Hindlimb muscle (tissue), 1 donor: Measurements from ENCODE around the gene KRR1. TPM values are rescaled to one million over a fixed set of nuclear protein-coding genes. Genes with fewer than 3 reads are reported as not detected.
"Not testable (repeated sequence)": the region's sequence is repeated elsewhere in the genome, so short reads cannot be mapped to it uniquely, and the experiment has no call there.

ENCODE experiments used
- DNase-seq: peaks from one replicate; pipeline ENCODE4 v3.0.0-alpha.2; 2013
- polyA plus RNA-seq: library from polyadenylated mRNA; unstranded; fragments of 120-200 nt; gene quantifications from one replicate; pipeline ENCODE4 v1.2.1, GENCODE V29; 2013; ENCODE audit not compliant: insufficient read length

KRR1 gene
- polyA plus RNA-seq, 1 donor = 50.1 TPM

DNA sequence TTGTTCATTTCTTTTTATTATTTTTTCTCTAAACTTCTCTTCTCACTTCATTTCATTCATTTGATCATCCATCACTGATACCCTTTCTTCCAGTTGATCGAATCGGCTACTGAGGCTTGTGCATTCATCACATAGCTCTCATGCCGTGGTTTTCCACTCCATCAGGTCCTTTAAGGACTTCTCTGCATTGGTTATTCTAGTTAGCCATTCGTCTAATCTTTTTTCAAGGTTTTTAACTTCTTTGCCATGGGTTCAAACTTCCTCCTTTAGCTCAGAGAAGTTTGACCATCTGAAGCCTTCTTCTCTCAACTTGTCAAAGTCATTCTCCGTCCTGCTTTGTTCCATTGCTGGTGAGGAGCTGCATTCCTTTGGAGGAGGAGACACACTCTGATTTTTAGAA is 10.7 kb upstream of the KRR1 start:
- DNase-seq = not testable (repeated sequence)

DNA sequence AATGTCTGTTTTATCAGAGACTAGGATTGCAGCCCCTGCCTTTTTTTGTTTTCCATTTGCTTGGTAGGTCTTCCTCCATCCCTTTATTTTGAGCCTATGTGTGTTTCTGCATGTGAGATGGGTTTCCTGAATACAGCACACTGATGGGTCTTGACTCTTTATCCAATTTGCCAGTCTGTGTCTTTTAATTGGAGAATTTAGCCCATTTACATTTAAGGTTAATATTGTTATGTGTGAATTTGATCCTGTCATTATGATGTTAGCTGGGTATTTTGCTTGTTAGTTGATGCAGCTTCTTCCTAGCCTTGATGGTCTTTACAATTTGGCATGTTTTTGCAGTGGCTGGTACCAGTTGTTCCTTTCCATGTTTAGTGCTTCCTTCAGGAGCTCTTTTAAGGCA is 9.8 kb upstream of the KRR1 start:
- not testable (repeated sequence) for DNase-seq

DNA sequence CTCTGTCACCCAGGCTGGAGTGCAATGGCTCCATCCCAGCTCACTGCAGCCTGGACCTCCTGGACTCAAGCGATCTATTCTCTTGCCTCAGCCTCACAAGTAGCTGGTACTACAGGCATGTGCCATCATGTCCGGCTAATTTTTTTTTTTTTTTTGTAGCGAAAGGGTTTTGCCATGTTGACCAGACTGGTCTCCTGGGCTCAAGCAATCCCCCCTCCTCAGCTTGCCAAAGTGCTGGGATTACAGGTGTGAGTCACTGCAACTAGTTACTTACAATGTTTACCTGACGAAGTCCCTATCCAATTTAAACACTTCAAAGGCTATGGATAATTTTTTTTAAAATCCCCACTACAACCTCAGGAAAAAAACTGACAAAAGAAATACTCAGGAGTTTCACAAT is 1.8 kb downstream of the KRR1 start:
- DNase-seq = no peak

DNA sequence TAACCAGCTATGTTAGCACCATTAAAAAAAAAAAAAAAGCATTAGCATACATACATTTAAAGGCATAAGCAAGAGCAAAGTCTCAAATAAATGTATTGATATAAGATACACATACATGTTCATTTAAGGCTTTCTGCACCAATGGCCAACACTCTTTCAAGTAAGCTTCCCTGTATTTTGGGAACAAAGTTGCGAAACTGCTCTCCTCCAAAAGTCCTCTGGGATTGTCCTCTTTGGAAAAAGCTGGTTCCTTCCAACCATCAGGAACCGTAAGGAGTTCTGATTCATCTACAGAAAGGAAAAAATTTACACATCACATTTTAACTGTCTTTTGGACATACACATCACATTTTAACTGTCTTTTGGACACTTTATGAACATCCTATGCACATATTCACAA is 3.2 kb downstream of the KRR1 start:
- DNase-seq = no peak

DNA sequence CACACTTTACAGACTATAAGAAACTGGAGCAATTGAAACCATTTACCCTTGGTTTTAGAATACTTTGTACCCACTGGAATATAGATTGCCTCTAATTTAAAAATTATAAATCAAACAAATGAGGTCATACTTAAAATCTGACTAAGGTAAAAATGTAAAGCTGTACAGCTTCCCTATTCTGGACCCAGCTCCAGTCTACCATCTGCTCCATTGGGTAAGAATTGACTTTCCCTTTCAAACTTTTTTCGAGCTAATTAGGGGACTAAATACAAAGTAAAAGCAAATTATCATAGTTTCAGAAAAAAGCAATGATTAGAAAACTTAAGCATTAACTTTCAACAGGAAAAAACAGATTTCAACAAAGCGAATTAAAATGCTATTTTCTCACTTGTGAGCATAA is 4.3 kb downstream of the KRR1 start:
- no peak for DNase-seq

DNA sequence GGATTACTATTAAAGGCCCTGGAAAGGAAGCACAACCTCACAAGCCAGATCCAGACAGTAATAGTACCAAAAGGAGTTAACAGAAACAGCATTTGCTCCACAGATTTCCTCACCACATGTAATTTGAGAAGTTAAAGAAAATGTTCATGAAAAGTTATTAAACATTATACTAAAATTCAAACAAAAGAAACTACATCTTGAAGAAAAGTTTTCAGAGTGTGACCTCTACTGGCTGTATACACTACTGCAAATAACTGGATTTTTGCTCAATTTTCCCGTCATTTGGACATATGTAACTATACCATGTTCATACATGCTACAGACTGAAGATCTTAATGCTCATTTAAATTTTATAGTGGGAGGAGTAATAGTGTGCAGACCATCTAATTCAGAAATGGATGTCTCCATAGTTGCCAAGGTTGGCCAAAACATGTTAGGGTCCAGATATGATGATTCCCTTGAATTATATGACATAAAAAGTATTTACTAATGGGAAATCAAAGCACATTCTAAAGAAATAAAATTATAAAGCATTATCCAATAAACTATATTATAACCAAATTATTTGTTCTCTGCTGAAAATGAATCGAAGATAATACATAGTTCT is 5.6 kb downstream of the KRR1 start:
- no peak for DNase-seq

DNA sequence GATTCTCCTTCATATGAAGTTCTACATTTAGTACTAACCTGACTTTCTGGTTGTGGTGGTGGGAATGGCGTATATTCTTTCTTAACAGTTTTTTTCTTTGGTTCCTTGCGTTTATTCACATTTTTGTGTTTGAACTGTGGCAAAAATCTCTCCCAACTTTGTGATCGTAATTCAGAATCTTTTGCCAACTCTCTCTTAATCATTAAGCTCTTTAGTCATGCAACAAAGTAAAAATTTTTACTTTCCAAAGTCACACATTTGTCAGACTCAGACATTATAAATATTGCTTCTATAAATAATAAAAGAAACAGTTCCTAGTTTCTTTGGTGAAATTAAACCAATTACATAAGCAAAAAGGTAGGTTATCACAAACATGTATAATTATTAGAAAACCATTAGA is 7.5 kb downstream of the KRR1 start:
- DNase-seq = no peak

DNA sequence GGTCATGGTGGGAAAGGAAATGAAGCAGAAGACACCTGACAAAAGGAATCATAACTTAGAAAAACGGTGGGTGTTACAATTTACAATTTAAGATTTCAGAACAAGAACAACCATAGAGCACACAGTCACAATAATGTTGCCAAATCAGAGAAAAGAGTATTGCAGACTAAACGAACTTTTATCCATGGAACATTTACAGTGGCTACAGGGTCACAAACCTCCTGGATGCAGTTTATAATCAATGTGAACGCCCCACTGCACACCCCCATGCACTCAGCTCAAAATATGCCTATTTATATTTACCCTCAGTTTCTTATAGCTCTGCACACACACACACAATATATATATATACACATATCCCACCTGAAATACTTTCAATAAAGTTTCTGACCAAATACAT is 8.0 kb downstream of the KRR1 start:
- no peak for DNase-seq

DNA sequence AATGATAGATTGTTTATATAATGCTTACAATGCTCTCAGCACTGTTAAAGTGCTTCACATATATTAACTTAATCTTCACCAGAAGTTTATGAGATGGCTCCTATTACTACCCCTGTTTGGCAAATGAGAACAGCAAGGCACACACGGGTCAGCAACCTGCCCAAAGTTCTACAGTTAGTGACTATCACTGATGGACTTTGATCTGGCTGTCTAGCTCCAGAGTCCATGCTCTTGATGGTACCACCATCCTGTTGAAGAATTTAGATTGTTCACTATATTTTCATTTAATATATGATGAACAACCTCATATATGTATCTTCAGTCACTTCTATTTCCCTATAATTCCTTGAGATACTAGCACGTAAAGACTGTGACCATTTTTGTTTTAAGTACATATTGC is 20.2 kb downstream of the KRR1 start:
- no peak for DNase-seq

DNA sequence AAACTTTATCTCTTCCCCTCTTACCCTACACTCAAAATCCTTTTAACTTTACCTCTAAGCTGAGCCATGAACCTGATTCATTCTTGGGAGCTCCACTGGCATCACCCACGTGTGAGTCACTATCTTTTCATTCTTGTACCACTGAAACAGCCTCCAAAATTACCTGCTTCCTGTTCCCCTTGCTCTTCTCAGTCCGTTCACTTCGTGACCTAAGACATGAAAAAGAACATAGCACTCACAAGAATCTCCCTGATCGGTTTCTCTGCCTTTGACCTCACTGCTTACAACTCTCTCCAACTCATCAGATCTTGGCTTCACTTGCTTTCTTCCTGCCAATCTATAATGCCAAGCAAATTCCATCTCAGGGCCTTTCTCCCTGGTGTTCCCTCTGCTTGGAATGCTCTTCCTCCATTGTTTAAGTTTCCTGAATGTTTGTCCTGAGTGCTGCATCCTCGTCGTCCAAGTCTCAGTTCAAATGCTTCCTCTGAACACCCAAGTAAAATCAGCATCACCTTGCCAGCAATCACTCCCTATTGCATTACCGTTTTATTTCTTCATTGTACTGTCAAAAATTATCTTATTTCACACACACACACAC is 21.7 kb downstream of the KRR1 start:
- DNase-seq = no peak

DNA sequence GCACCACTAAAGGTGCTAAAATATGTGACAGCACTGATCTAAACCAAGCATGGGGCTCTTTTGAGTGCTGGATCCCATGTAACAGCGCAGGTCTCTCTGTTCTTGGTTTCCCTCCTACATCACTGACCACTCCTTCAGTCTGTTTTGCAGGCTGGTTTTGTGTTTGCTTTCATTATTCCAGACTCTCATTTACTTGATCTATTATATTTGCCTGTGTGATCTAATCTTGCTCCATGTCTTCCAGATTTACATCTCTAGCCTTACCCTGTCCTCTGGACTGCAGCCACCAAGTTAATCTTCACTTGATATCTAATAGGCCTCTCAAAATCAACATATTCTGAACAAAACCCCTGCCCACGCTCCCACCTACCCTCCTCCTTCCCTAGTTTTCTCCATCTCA is 22.2 kb downstream of the KRR1 start:
- DNase-seq = no peak

DNA sequence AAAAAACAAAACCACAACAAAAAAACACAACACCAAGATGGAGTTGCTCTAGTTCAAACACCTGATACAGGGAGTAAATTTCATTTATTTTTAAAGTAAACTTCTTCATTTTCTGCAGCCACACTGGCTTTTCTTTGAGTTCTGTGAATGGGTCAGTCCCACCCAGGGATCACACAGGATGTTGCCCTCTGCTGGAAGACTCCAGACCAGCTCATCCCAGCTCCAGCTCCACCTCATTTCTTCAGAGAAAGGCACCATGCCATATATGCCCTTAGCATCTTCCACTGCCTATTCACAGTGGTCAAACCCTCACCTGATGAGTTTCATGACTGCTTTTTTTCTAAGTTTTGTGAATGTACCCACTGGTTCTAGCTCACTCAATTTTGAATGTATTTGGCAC is 22.9 kb downstream of the KRR1 start:
- no peak for DNase-seq

DNA sequence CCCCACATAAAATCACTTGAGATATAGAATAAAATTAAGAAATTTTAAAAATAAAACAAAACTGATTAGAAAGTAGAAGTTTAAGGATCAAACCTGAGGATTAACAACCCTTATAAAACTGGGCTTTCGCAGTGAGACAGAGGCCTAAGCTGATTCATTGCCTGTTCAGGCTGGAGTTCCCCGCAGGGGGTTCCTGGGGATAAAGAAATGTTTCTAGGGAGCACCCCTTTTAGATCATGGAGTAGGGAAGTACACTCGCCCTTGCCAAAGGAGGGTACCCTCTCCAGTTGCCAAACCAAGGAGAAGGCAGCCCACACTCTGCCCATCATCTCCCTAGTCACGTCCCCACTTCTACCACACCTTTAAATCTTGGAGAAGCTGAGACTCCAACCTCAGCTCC is 24.1 kb downstream of the KRR1 start:
- DNase-seq = no peak

DNA sequence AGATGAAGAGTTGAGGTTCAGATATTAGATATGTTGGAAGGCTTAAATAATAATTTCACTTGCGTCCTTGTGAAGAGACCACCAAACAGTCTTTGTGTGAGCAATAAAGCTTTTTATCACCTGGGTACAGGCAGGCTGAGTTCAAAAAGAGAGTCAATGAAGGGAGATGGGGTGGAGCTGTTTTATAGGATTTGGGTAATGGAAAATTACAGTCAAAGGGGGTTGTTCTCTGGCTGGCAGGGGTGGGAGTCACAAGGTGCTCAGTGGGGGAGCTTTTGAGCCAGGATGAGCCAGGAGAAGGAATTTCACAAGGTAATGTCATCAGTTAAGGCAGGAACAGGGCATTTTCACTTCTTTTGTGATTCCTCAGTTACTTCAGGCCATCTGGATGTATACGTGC is 27.0 kb downstream of the KRR1 start:
- not testable (repeated sequence) for DNase-seq

DNA sequence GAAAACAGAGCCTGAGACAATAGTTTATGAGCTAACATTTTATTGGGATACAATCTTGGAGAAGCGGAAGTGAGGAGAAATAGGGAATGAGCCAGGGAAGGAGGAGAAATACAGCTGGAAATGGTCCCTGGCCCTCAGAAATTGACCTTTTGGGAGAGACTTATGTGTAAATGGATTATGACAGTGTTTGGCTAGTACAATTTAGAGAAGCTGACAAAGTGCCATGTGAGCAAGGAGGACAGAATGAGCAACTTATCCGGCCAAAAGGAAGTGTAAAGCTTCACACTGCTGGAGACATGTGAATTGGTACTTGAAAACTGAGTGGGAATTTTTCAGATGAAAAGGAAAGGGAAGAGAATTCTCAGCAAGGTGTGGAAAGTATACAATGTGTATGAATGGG is 28.0 kb downstream of the KRR1 start:
- no peak for DNase-seq

DNA sequence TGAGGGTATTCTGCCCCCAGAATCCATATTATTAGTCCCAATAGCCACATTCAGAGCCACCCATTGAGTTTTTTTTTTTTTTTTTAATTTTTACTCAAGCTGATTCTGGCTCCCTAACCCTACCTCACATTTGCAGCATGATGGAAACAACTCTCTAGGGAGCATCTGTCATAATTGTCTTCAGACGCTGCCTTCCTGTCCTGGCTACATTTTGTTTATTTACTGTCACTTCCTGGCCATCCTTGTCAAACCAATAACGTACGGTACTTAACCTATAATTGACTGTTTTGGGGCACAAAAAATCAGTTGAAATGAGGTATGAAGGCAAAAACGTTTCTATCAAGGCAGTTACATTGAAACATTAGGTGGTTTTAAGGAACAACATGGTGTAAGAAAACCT is 28.8 kb downstream of the KRR1 start:
- no peak for DNase-seq

DNA sequence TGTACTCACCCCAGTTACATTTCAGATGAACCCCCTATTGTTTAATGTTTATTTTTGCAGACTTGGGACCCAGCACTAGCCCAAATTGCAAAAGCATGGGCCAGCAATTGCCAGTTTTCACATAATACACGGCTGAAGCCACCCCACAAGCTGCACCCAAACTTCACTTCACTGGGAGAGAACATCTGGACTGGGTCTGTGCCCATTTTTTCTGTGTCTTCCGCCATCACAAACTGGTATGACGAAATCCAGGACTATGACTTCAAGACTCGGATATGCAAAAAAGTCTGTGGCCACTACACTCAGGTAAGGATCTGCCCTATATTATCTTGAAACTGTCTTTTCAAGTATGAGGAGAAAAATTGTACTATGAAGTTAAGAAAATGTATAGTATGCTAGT is 29.6 kb downstream of the KRR1 start:
- no peak for DNase-seq

DNA sequence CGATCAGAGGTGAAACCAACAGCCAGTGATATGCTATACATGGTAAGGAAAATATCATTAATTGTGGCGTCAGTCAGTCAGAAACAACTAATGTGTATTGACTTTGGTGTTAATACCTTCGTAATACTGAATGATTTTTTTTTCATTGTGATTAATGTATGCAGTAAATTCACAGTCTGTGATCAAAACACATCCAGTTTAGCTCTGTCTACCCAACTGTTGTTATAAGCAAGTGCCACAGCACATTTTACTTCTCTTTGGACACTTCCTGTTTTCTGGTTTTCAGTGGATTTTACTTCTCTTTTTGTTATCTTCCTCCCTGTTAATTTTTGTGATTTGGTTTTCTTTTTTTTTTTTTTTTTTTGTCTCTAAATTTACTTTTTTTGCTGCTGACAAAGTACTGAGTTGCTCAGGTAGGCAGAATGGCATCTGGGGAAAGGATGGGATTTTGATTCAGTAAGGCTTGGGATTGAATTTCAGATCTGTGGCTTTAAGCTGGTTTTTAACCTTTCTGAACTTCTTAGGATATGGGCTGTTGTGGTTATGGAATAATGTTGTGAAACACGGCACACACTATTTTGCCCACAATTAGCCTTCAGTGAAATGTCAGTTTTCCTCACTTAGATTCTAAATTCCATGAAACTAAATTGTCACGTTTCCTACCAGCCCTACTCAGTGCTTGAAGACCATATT is 30.2 kb downstream of the KRR1 start:
- DNase-seq = no peak

DNA sequence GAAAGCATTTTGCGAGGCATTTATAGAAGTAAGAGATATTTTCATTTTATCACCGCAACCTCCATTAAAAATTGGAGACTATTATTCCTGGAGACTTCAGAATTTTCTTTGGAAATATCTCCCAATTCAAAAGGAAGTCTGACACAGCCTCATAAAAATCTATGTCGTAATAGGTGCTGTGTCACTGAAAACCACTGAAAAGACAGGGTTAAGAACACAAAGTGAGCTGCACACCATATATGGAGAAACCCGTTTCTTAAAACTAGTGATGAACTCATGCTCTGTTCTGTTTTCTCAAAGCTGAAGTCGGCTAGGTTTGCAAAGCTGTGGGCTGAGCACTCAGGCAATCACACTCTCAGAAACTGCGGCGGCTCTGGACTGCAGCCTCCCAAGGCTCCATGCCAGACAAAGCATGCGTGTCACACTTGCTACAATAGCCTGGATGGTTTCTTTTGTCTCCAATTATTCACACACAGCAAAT is 30.9 kb downstream of the KRR1 start, which contains the start of gene GLIPR1:
GLIPR1 (plus strand) TSS at position 287 of the 481 bp plus-strand sequence; CDS start at position 413, 126 bp downstream.
- peak; percentile 73 for DNase-seq

DNA sequence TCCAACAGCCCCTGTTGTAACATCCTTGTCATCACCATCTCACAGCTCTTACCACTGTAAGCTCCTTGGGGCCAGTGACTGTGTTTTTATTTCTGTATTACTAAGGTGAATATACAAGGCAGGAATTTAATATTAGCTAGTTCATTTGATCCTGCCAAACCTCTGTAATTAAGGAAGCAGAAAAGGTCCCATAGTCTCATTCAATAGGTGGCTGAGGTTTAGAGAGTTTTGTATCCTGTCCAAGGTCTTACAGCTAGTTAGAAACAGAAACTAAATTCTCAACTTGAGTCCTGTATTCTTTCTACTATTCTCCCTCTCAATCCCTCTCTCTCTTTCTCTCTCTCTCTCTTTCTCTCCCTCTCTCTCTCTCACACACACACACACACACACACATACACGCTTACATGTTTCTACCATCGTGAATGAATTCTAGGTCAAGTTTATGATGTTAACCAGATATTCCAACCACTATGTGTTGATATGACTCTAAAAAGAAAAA is 31.4 kb downstream of the KRR1 start:
- no peak for DNase-seq

DNA sequence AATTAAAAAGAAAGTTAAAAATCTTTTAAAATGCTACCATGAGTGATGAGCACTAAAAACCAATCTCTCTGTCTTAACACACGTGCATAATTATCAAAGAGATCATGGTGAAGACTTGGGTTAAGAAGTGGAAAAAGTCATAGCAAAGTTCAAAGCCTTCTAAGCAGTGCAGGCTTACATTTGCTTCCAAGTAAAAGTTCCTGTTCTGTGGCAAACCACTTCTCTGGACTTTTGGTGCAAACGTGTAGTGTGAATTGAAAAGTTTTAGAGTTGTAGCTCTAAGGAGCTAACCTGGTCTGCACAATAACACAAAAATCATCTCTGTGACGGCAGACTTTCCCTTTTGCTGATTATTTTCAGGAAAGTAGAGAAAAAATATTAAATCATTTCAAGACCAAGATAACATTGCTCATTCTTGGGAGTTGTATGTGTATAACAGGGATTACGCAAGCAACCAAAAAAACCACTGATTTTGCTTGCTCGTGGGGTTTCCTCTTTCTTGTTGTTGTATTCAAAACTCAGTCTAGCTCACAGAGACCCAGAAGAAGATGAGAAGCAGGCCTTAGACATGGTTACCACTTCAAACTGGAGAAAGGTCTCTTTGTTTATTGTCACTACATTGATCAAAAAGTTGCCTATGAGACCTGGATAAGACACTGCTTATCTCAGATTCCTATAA is 33.2 kb downstream of the KRR1 start:
- no peak for DNase-seq

DNA sequence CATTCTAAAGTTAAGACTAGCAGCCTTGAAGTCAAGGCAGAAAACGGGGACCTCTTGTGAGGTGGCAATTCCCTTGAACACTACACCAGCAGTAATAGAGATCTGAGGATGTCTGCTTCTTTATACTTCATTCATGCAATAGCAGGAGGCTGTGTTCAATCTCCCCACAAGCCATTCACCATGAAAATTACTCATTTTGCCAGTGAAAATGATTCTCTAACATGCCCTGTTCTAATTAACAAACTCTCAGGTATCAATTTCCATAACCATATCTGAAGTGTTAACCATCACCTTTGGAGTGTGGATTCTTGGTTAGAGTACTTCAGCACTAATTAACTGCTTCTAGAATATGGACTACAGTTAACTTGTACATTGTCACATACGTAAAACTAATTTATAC is 34.3 kb downstream of the KRR1 start:
- DNase-seq = no peak

DNA sequence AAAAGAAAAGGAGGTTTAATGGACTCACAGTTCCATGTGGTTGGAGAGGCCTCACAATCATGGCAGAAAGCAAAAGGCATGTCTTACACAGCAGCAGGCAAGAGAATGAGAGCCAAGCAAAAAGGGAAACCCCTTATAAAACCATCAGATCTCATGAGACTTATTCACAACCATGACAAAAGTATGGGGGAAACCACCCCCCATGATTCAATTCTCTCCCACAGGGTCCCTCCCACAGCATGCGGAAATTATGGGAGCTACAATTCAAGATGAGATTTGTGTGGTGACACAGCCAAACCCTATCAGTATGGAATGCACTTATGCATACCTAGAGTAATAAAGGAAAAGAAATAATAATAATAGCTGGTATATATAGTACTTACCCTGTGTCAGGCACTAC is 35.3 kb downstream of the KRR1 start:
- no peak for DNase-seq
